Fibroblast of skin of right biceps (primary cell): ENCODE results near the gene ZNF224.

ENCODE experiments used
- DNase-seq: peaks from one replicate; pipeline ENCODE4 v3.0.0-alpha.2; 2013

The ZNF224 gene

GRCh38 chr19:44141191-44142058 lies 47.3 kb downstream of the ZNF224 start, which contains the start of gene ZNF234:
Gene ZNF234 (plus strand): TSS chr19:44141554. CDS start chr19:44144633, 3,079 bp downstream.
- peak; percentile 83 for DNase-seq

- peak; percentile 28 for DNase-seq
These were observed 47.9 kb downstream of the ZNF224 start for GRCh38 chr19:44142059-44142433.

DNA sequence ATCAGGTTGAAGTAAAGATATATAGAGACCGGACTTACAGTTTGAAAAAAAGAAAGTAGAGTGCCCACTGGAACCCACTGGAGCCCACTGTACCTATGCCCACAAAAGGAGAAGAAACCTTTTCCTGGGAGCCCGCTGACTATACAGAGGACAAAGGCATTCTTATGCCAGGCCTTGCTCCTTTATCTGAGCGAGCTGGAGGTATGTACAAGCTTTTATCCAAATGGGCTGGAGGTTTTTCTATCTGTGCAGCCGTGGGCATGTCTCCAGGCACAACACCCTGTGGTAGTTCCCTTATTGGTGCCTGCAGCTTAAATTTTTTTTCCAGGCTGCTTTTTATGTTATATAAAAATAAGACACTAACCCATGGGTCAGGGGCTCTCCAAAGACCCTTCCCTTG lies 55.6 kb downstream of the ZNF224 start:
- no peak for DNase-seq

DNA sequence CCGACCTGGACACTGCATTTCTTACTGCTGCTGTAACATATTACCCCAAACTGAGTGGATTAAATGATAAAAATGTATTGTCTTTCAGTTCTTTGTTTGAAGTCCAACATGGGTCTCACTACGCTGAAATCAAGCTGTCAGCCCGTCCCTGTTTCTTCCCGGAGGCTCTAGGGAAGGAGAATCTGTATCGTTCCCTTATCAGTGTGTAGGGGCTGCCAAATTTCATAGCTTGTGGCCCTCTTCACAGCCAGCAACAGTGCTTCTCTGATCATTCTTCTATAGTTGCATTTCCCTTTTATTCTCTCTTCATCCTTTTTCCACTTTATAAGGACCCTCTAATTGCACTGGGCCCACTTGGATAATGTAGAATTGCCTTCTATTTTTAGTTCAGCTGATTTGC lies 57.3 kb downstream of the ZNF224 start:
- DNase-seq, result no peak

DNA sequence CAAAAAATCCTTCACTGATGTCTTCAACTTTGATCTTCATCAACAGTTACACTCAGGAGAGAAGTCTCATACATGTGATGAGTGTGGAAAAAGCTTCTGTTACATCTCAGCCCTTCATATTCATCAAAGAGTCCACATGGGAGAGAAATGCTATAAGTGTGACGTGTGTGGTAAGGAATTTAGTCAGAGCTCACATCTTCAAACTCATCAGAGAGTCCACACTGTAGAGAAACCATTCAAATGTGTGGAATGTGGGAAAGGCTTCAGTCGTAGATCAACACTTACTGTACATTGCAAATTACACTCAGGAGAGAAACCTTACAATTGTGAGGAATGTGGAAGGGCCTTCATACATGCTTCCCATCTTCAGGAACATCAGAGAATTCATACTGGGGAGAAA lies 62.3 kb downstream of the ZNF224 start:
- DNase-seq, result no peak
